Stomach (tissue), 9 donors: Measurements from ENCODE around the gene USP16. TPM values are rescaled to one million over a fixed set of nuclear protein-coding genes. Genes with fewer than 3 reads are reported as not detected.
A peak's percentile ranks its signal among the peaks of the same experiment; 100 is the strongest.

Experiments
- DNase-seq, 2 donors: peaks; one replicate each; pipeline versions ENCODE4 v3.0.0 to v3.0.0-alpha.2; 2013 to 2019
- H3K27ac ChIP-seq, 5 donors: fragments of 200-600 bp in 4 of 5; sonication (generic) in 4 of 5; one replicate each; pipeline ENCODE4 v1.5.1; 2013 to 2019; ENCODE audit warnings: mild to moderate bottlenecking in 1 of 5, moderate library complexity in 1 of 5
- H3K27me3 ChIP-seq, 3 donors: fragments of 200-600 bp; sonication (generic); one replicate each; pipeline ENCODE4 v1.5.1; 2017 to 2019; ENCODE audit warnings: mixed run types in 1 of 3
- H3K36me3 ChIP-seq, 4 donors: fragments of 200-600 bp; sonication (generic); 1 replicate in 3 of 4; 2 replicates in 1 of 4; pipeline ENCODE4 v1.5.1; 2016 to 2019
- H3K4me1 ChIP-seq, 4 donors: fragments of 200-600 bp; sonication (generic); one replicate each; pipeline ENCODE4 v1.5.1; 2016 to 2019
- H3K4me3 ChIP-seq, 4 donors: fragments of 200-600 bp; sonication (generic) in 3 of 4; one replicate each; pipeline ENCODE4 v1.5.1; 2016 to 2019; ENCODE audit warnings: mild to moderate bottlenecking in 1 of 4
- H3K9me3 ChIP-seq, 4 donors: fragments of 200-600 bp; sonication (generic); one replicate each; pipeline ENCODE4 v1.5.1; 2016 to 2019
- CTCF ChIP-seq, 7 experiments: fragments of 450-650 bp in 4 of 7; fragments of 200-600 bp in 3 of 7; sonication (generic) in 3 of 7; IDR thresholded peaks; one replicate each; pipeline ENCODE4 v1.5.1; 2016 to 2019; ENCODE audit warnings: antibody characterized with exemption in 7 of 7, control low read depth in 2 of 7, mild to moderate bottlenecking in 1 of 7
- EP300 ChIP-seq: sonication (generic); formaldehyde crosslinking; IDR thresholded peaks from one replicate; pipeline ENCODE4 v1.6.1; 2017; ENCODE audit warnings: antibody characterized with exemption
- POLR2A ChIP-seq, 4 donors: fragments of 450-650 bp; IDR thresholded peaks; one replicate each; pipeline ENCODE4 v1.6.1; 2016; ENCODE audit warnings: antibody characterized with exemption in 4 of 4, control low read depth in 2 of 4, mild to moderate bottlenecking in 1 of 4, moderate library complexity in 1 of 4
- POLR2AphosphoS5 ChIP-seq, 3 donors: sonication (generic); formaldehyde crosslinking; IDR thresholded peaks; one replicate each; pipeline ENCODE4 v1.6.1; 2016; ENCODE audit warnings: antibody characterized with exemption in 3 of 3
- WGBS, 5 donors: extraction: QIAGEN DNeasy Blood & Tissue Kit in 3 of 5; methylation state at CpG; one replicate each; pipeline versions ENCODE4 v1.1.5 to v1.1.7; 2013 to 2018; 5-methylcytosine and 5-hydroxymethylcytosine counted together
- intact Hi-C: fragments of 100-400 bp; cut with DNase I; formaldehyde crosslinking; loops from one replicate; pipeline ENCODE4 v1.15.1; 2023; ENCODE audit warnings: low total_unique reads
- polyA plus RNA-seq, 3 donors: library from polyadenylated mRNA; stranded (reverse); fragments of 200-250 nt; gene quantifications; one replicate each; pipeline ENCODE4 v1.2.3, GENCODE V29; 2013
- total RNA-seq, 5 donors: library from RNA; depleted of rRNA; stranded (reverse); fragments of >200 nt; gene quantifications; one replicate each; pipeline versions ENCODE4 v1.1.0 to v1.2.3, GENCODE V29; 2014 to 2016
- donor health status: healthy with polysubstance abuse.
- donor health status: Bipolar disorder and iron deficiency.
- donor health status: healthy.

The USP16 gene
- total and polyA plus RNA-seq, 8 donors, result 9.3 to 54.5 (median 29.2) TPM

- H3K4me1 ChIP-seq, result peaks cover 16 to 48% (median 29%) of the 10 kb centered on the region in 4 donors
- no peak for TF ChIP-seq POLR2AphosphoS5 (IDR thresholded peaks at IDR 0.05)
- TF ChIP-seq CTCF (IDR thresholded peaks at IDR 0.05), result no peak
- TF ChIP-seq POLR2A (IDR thresholded peaks at IDR 0.05), result no peak
- no peak for TF ChIP-seq EP300
- H3K9me3 ChIP-seq, result no peaks in the 10 kb centered on the region
- peak overlapping the region; percentile 89 to 94 (median 91) for H3K27ac ChIP-seq
- intact Hi-C loops, result no loop called here
- H3K27me3 ChIP-seq, result no peaks in the 10 kb centered on the region
- H3K36me3 ChIP-seq, result peaks cover 0 to 25% (median 21%) of the 10 kb centered on the region in 4 donors
- 0 to 1% (median 0%) methylated on average over 13 of the region's 13 CpGs for WGBS, 5 donors
- no peak for DNase-seq
- H3K4me3 ChIP-seq, result peak overlapping the region; percentile 79 to 97 (median 86)
These were observed 48.4 kb downstream of the USP16 start for GRCh38 chr21:29072873-29073221.

DNA sequence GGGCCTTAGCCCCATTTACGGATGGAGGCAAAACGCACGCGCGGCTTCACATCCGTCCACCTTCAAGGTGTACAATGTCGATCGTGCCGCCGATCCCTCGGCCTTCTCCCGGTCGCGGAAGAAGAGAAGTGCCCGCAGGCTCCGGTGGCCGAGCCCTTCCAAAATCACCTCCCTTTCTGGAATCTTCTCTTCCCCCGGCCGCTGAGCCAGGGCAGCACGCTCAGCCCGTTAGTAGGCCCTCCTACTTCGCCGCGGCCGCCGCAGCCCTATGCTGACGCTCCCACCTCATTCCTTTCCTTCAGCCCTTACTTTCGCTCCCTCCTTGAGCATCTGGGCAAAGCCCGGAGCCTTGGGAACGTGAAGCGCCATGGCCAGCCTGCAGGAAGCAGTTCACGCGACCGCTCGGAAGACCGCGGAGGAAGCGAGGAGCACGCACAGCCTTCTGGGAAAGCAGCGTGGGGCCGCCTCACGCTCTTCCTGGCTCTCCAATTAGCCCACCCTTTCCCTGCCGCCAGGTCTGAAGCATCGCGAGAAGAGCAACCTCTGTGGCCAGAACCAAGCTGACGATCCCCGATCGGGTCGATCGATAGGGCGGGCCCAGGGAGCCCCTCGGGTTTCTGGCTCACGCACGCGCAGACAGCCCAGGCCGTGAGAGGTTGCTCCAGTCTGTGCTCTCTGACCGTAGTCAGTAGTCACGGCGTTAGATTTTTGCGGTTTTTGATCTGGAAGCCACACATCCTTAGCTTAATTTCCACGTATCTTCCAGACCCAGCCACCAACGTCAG is 48.9 kb downstream of the USP16 start, which contains the start of gene CCT8:
Gene CCT8 (minus strand): TSS at position 427 of the 785 bp plus-strand sequence. CDS start 58 bp downstream, at position 369.
- intact Hi-C loops, result no loop called here
- Histone ChIP-seq H3K4me3 (peak within 1 kb of the TSS; percentile 79 to 97 (median 86)), H3K9me3 (no peaks in the 10 kb centered on the region), H3K36me3 (peaks cover 0 to 19% (median 15%) of the 10 kb centered on the region in 4 donors), H3K27me3 (no peaks in the 10 kb centered on the region), H3K27ac (peak within 1 kb of the TSS; percentile 89 to 94 (median 91)), H3K4me1 (peaks cover 18 to 54% (median 32%) of the 10 kb centered on the region in 4 donors)
- peak; percentile 98 to 100 for DNase-seq
- 0% methylated on average over 59 to 62 of the region's 62 CpGs for WGBS, 5 donors
- no peak for TF ChIP-seq EP300
- peak; percentile 92 to 98 (median 98) for TF ChIP-seq POLR2AphosphoS5 (IDR thresholded peaks at IDR 0.05)
- TF ChIP-seq CTCF (IDR thresholded peaks at IDR 0.05), result peak in 1 of 7 experiments; percentile 28
- peak in 2 of 4 donors; percentile 48 to 52 for TF ChIP-seq POLR2A (IDR thresholded peaks at IDR 0.05)

GRCh38 chr21:29074007-29074376 is 49.5 kb downstream of the USP16 start:
- H3K4me3 ChIP-seq, result peak overlapping the region; percentile 79 to 97 (median 86)
- H3K4me1 ChIP-seq, result peaks cover 21 to 60% (median 35%) of the 10 kb centered on the region in 4 donors
- peaks cover 0 to 13% (median 9%) of the 10 kb centered on the region in 4 donors for H3K36me3 ChIP-seq
- no peaks in the 10 kb centered on the region for H3K27me3 ChIP-seq
- DNase-seq, result no peak
- H3K27ac ChIP-seq, result peak overlapping the region; percentile 77 to 94 (median 91)
- no peaks in the 10 kb centered on the region for H3K9me3 ChIP-seq
- no peak for TF ChIP-seq POLR2AphosphoS5 (IDR thresholded peaks at IDR 0.05)
- no peak for TF ChIP-seq POLR2A (IDR thresholded peaks at IDR 0.05)
- no peak for TF ChIP-seq CTCF (IDR thresholded peaks at IDR 0.05)
- TF ChIP-seq EP300, result no peak
- intact Hi-C loops, result no loop called here
- WGBS, 5 donors, result 11 to 14% (median 13%) methylated on average over 9 of the region's 9 CpGs

GRCh38 chr21:29074783-29075182 is 50.3 kb downstream of the USP16 start:
- intact Hi-C loops, result no loop called here
- peaks cover 0 to 5% (median 2%) of the 10 kb centered on the region in 4 donors for H3K36me3 ChIP-seq
- no peaks in the 10 kb centered on the region for H3K27me3 ChIP-seq
- H3K27ac ChIP-seq, result no peak overlapping the region
- 90 to 94% (median 91%) methylated on average over 4 of the region's 4 CpGs for WGBS, 5 donors
- no peak for DNase-seq
- TF ChIP-seq POLR2A (IDR thresholded peaks at IDR 0.05), result no peak
- TF ChIP-seq EP300, result no peak
- no peak for TF ChIP-seq CTCF (IDR thresholded peaks at IDR 0.05)
- TF ChIP-seq POLR2AphosphoS5 (IDR thresholded peaks at IDR 0.05), result no peak
- peaks cover 21 to 61% (median 43%) of the 10 kb centered on the region in 4 donors for H3K4me1 ChIP-seq
- H3K9me3 ChIP-seq, result no peaks in the 10 kb centered on the region
- no peak overlapping the region for H3K4me3 ChIP-seq
